Fibroblast of peridontal ligament (primary cell): ENCODE data around the gene SHD.
"Not testable (repeated sequence)": the region's sequence is repeated elsewhere in the genome, so short reads cannot be mapped to it uniquely, and the experiment has no call there.

ENCODE experiments used
- DNase-seq: peaks from one replicate; pipeline ENCODE4 v3.0.0-alpha.2; 2010; ENCODE audit errors: extremely low read depth

Gene SHD

GRCh38 chr19:4267101-4267900 is 11.8 kb upstream of the SHD start:
- peak; percentile 33 for DNase-seq

- no peak for DNase-seq
These were observed 10.9 kb upstream of the SHD start for GRCh38 chr19:4267901-4268815.

DNA sequence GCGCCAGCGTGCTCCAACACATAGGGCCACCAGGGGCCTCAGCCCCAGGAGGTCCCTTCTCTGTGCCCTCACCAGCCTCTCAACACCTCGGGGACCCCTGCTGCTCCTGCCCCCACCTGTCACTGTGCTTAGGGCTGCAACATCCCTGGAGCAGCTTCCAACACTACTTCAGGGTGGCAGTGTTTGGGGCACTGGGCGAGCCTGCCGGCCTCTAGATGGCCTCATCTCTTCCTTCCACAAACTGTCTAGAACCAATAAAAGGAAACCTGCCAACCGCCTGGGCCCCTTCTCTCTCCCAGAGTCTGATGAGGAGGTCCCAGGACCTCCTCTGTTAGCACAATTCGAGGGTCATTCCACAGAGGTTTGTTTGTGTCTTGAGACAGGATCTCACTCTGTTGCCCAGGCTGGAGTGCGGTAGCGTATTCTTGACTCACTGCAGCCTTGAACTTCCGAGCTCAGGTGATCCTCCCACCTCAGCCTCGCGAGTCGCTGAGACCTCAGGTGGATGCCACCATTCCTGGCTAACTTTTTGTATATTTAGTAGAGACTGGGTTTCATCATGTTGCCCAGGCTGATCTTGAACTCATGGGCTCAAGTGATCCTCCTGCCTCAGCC is 10.1 kb upstream of the SHD start:
- DNase-seq = no peak

DNA sequence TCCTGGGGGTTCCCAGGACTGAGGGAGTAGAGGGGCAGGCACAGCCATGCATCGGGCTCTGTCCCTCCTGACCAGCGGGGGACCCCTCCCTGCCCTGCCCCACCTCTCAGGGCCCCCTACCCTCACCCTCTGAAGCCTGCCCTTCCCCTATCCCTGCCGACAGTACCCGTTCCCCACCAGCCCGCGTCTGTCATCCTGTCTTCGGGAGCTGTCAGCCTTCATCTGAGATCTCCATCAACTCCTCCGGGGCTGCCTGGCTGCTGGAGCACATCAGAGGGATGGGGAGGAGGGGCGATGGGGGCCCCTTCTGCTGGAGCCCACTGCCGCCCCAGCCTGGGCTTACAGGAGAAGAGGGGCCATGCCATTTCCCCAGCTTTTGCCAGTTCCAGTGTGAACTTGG is 6.2 kb upstream of the SHD start:
- no peak for DNase-seq

DNA sequence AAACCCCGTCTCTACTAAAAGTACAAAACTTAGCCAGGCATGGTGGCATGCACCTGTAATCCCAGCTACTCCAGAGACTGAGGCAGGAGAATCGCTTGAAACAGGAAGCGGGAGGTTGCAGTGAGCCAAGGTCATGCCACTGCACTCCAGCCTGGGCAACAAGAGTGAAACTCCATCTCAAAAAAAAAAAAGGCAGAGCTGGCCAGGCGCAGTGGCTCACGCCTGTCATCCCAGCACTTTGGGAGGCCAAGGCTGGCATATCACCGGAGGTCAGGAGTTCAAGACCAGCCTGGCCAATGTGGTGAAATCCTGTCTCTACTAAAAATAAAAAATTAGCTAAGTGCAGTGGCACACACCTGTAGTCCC is 4.8 kb upstream of the SHD start:
- DNase-seq = not testable (repeated sequence)

GRCh38 chr19:4277191-4277696 is 1.8 kb upstream of the SHD start:
- DNase-seq = no peak

GRCh38 chr19:4278010-4278409 is 1.1 kb upstream of the SHD start:
- no peak for DNase-seq

DNA sequence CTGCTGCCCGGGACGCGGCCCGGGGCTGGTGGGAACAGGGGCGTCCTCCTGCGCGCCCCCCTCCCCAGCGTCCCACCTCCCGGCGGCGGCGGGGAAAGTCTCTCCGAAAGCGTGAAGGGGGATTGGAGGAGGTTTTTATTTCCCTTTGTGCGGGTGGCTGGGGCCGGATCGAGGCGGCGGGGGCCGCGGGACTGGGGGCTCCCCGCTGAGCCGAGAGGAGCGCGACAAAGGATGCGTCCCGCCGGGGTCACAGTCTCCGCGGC is 132 bp downstream of the SHD start:
- no peak for DNase-seq

- no peak for DNase-seq
These were observed 710 bp downstream of the SHD start for GRCh38 chr19:4279530-4280422.

DNA sequence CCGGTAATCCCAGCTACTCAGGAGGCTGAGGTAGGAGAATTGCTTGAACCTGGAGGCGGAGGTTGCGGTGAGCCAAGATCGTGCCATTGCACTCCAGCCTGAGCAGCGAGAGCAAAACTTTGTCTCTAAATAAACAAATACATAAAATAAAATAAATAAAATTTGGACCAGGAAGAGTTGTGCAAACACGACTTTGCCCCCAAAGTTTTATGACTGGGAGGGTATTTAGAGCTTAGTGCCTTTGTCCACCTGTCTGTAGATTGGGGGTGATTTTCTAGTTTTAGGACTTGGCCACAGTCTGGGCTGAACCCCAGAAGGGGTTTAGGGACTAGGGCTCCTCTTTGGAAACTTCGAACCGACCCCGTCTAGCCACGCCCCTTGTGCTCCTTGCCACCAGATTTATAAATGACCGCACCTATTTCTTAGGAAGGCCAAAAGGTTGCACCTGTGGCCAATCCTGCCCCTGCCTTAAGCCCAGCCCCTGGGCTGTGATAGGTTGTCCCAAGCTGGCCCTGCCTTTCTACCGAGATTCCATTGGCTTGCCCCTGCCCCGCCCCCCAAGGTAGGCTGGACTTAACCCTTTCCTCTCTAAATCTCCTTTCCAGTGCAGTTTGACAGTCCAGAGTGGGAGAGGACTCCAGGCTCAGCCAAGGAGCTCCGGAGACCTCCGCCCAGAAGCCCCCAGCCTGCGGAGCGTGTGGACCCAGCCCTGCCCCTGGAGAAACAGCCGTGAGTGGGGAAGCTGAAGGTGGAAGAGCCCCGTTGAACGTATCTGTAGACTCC is 5.3 kb downstream of the SHD start:
- no peak for DNase-seq

- DNase-seq = no peak
These were observed 5.9 kb downstream of the SHD start for GRCh38 chr19:4284974-4285373.

DNA sequence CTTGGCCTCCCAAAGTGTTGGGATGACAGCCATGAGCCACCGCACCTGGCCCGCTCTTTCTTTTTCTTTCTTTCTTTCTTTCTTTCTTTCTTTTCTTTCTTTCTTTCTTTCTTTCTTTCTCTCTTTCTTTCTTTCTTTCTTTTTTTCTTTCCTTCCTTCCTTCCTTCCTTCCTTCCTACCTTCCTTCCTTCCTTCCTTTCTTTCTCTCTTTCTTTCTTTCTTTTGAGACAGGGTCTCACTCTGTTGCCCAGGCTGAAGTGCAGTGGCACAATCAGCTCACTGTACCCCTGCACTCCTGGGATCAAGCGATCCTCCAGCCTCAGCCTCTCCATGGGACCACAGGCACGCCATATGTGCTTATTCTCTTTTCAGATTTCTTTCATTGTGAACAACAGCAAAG is 7.1 kb downstream of the SHD start:
- not testable (repeated sequence) for DNase-seq

DNA sequence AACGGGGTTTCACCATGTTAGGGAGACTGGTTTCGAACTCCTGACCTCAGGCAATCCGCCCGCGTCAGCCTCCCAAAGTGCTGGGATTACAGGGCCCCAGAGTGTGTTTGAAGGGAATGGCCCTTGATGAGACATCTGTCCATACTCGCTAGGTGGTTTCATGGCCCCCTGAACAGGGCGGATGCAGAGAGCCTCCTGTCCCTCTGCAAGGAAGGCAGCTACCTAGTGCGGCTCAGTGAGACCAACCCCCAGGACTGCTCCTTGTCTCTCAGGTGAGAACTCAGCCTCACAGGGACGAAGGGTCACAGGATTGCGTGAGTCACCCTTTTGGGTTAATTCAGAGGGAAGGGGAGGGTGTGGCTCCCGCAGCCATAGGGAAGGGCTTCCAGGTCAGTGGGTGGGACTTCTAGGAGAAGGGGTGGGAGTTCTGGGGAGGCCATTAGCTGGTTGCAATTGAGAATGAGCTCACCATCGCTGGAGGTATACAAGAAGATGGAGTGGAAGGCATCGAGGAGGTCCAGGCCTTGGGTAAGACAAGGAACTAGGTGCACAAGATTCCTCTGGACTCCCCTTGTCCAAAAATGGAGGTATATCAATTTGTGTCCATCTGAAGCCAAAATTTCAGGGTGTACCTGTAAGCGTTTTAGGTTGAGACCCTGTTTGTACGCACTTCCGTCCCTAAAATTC is 9.2 kb downstream of the SHD start:
- no peak for DNase-seq

DNA sequence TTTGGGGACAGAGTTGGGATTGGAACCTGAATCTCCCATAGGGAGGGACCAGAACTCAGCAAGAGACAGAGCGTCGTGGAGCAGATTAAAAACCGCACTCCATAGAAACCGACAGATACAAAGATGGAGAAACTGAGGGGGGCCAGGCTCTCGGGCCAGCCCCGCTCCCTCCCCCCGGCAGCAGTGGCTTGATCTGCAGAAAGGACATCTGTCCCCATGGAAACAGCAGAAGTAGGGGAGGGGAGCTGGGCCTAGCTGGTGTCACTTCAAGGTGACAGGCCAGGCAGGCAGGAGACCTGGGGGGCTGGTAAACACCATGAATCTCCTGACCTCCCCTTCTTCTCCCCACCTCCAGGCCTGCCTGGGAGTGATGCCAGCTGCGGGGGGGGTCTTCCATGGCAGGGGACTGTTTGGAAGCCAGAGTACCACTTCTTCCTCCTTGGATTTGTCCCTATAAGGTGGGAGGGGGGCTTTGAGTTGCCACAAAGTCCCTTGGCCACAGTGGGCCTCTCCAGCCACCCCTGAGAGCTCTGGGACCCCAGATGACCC is 12.2 kb downstream of the SHD start:
- DNase-seq = no peak

GRCh38 chr19:4292515-4292914 is 13.4 kb downstream of the SHD start:
- no peak for DNase-seq

DNA sequence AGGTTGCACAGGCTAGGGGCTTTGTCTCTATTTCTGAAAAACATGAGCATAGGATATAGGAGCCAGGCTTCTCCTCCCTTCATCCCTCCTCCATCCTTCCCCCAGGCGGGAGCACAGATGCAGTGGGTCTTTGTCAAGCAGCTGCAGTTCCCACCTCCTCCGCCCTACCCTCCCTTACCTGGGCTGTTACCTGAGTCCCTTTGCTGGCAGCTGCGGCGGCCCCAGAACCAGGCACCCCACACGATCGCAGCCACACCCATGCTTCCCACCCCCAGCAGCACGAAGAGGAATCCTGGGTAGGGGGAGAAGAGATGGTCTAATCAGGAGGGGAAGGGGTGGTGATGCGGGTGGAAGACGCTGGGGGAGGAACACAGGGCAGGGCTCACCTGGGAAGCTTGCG is 15.3 kb downstream of the SHD start:
- DNase-seq = no peak

DNA sequence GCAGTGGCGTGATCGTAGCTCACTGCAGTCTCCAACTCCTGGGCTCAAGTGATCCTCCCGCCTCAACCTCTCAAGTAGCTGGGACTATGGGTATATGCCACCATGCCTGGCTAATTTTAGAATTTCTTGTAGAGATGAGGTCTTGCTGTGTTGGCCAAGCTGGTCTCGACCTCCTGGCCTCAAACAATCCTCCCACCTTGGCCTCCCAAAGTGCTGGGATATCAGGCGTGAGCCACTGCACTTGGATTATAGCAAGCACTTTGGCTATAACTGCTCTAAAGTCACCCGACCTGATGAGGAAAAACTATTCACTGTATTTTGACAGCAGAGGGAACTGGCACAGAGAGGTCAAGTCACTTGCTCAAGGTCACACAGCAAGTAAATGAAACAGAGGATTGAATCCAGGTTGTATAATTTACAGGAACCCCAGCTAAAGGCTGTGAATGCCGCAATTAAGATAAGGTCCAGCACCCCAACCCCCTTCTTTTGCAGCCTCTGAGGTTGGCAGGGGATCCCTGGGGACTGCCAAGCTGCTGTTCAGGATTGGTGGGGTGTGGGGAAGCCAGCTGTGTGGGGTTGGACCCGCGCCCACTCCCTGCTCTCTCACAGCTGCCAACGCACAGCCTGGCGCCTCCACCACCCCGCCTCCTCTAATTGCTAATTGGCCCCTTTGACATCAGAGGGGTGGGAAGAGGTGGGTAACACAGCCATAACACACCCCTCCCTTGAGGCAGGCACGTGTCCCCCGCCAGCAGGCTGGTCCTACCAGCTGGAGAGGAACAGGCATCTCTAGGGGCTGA is 17.1 kb downstream of the SHD start:
- DNase-seq = peak; percentile 15

DNA sequence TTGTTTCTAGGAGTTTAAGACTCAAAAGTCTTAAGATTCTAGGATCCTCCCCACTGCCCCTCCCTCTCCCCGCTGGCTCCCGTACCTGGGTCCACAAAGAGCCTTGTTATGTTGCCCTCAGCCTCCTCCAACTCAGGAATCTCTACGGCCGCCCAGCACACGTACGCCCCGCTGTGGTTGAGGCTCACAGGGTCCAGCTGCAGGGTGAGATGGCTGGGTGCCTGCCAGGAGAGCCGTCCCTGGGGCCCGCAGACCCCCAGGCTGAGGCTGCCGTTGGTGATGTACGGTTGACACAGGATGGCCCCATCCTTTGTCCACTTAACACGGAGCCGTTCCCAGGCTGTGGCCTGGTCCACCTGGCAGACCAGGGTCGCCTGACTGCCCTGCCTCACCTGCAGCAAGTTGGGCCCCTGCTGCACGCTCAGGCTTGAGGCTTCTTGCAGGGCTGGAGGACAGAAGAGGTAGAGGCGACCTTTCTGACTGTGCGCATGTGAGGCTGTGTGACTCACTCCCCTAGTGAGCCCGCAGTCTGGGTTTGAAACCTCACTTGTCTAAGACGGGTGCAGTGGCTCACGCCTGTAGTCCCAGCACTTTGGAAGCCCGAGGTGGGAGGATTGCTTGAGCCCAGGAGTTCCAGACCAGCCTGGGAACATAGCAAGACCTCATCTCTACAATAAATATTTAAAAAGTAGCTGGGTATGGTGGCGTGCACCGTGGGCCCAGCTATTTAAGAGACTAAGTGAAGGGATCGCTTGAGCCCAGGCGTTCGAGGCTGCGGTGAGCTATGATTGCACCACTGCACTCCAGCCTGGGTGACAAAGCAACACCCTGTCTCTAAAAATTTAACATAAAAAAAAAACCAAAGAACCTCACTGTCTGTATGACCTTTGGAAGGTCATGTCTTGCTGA is 19.1 kb downstream of the SHD start:
- no peak for DNase-seq
